MM.1S (cell line): ENCODE data around the gene SRGAP3.

Experiments used
- EZH2phosphoT487 ChIP-seq: fragments of 300-600 bp; sonication (generic); IDR thresholded peaks from 2 replicates; pipeline ENCODE4 v1.6.1; 2018; ENCODE audit warnings: antibody characterized with exemption, low read length
- TF ChIP-seq, protein P1 (sequence below): fragments of 300-600 bp; sonication (generic); IDR thresholded peaks from 2 replicates; pipeline ENCODE4 v1.5.1; 2016; ENCODE audit warnings: antibody characterized with exemption, low read length, mixed read lengths

DNA sequence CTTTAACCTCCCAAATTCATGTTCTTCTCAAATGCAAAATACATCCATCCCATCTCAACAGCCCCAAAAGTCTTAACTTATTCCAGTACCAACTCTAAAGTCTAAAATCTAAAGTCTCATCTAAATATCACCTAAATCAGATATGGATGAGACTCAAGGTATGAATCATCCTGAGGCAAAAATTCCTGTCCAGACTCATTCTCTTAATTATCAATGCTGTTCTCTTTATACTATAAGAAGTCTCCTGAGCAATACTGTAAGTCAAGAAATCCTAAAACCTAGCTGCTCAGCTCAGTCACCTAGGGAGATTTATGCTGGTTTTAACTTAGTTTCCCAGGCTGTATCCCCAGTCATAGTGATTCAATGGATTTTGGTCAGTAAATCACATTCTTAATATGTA lies 297.3 kb downstream of the SRGAP3 start:
- TF ChIP-seq, protein P1, sequence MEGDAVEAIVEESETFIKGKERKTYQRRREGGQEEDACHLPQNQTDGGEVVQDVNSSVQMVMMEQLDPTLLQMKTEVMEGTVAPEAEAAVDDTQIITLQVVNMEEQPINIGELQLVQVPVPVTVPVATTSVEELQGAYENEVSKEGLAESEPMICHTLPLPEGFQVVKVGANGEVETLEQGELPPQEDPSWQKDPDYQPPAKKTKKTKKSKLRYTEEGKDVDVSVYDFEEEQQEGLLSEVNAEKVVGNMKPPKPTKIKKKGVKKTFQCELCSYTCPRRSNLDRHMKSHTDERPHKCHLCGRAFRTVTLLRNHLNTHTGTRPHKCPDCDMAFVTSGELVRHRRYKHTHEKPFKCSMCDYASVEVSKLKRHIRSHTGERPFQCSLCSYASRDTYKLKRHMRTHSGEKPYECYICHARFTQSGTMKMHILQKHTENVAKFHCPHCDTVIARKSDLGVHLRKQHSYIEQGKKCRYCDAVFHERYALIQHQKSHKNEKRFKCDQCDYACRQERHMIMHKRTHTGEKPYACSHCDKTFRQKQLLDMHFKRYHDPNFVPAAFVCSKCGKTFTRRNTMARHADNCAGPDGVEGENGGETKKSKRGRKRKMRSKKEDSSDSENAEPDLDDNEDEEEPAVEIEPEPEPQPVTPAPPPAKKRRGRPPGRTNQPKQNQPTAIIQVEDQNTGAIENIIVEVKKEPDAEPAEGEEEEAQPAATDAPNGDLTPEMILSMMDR = no peak
- no peak for TF ChIP-seq EZH2phosphoT487
